H9 (cell line): Measurements from ENCODE around the gene BPGM. TPM values are rescaled to one million over a fixed set of nuclear protein-coding genes. Genes with fewer than 3 reads are reported as not detected.

Experiments used
- DNase-seq: peaks from one replicate; pipeline ENCODE4 v3.0.0-alpha.2; 2017
- H2AFZ ChIP-seq: one replicate; pipeline ENCODE4 v1.6.1; 2013; ENCODE audit warnings: mild to moderate bottlenecking, low read length, control low read depth, moderate library complexity
- H2AK5ac ChIP-seq: 2 replicates; pipeline ENCODE4 v1.6.1; 2013; ENCODE audit warnings: low read length, control low read depth, mixed read lengths; ENCODE audit not compliant: insufficient read length
- H2BK120ac ChIP-seq: one replicate; pipeline ENCODE4 v1.6.1; 2013; ENCODE audit warnings: low read depth, mild to moderate bottlenecking, low read length, control low read depth, inconsistent platforms; ENCODE audit not compliant: poor library complexity, severe bottlenecking
- H2BK12ac ChIP-seq: 2 replicates; pipeline ENCODE4 v1.6.1; 2013; ENCODE audit warnings: low read length, control low read depth, mixed read lengths, low read depth; ENCODE audit not compliant: insufficient read length
- H2BK15ac ChIP-seq: 2 replicates; pipeline ENCODE4 v1.6.1; 2013; ENCODE audit warnings: low read depth, low read length, control low read depth
- H2BK20ac ChIP-seq: one replicate; pipeline ENCODE4 v1.6.1; 2013; ENCODE audit warnings: low read depth, mild to moderate bottlenecking, low read length, control low read depth, inconsistent platforms; ENCODE audit not compliant: poor library complexity, severe bottlenecking
- H2BK5ac ChIP-seq: 2 replicates; pipeline ENCODE4 v1.6.1; 2013; ENCODE audit warnings: low read length, control low read depth, mixed read lengths; ENCODE audit not compliant: insufficient read length
- H3K14ac ChIP-seq: 2 replicates; pipeline ENCODE4 v1.6.1; 2013; ENCODE audit warnings: low read length, control low read depth; ENCODE audit not compliant: insufficient read depth
- H3K18ac ChIP-seq: 2 replicates; pipeline ENCODE4 v1.6.1; 2013; ENCODE audit warnings: low read depth, mild to moderate bottlenecking, mixed read lengths, low read length, control low read depth; ENCODE audit not compliant: insufficient read length
- H3K23ac ChIP-seq: 2 replicates; pipeline ENCODE4 v1.6.1; 2013; ENCODE audit warnings: low read length, control low read depth, mixed read lengths, low read depth; ENCODE audit not compliant: insufficient read length
- H3K23me2 ChIP-seq: 2 replicates; pipeline ENCODE4 v1.6.1; 2013; ENCODE audit warnings: low read depth, mild to moderate bottlenecking, mixed read lengths, low read length, control low read depth; ENCODE audit not compliant: insufficient read length, poor library complexity, severe bottlenecking
- H3K27ac ChIP-seq: 2 replicates; pipeline ENCODE4 v1.5.1; 2013; ENCODE audit warnings: low read length, control low read depth, mixed read lengths, low read depth; ENCODE audit not compliant: insufficient read length
- H3K27me3 ChIP-seq: 2 replicates; pipeline ENCODE4 v1.6.1; 2013; ENCODE audit warnings: low read length, control low read depth, inconsistent platforms; ENCODE audit not compliant: insufficient read depth
- H3K4ac ChIP-seq: 2 replicates; pipeline ENCODE4 v1.6.1; 2013; ENCODE audit warnings: low read depth, mild to moderate bottlenecking, control low read depth, inconsistent platforms, low read length, moderate library complexity
- H3K4me1 ChIP-seq: 2 replicates; pipeline ENCODE4 v1.6.1; 2013; ENCODE audit warnings: low read length, control low read depth, inconsistent platforms; ENCODE audit not compliant: insufficient read depth
- H3K4me2 ChIP-seq: 2 replicates; pipeline ENCODE4 v1.6.1; 2013; ENCODE audit warnings: low read length, control low read depth, mixed read lengths; ENCODE audit not compliant: insufficient read length, insufficient read depth
- H3K56ac ChIP-seq: 2 replicates; pipeline ENCODE4 v1.6.1; 2013; ENCODE audit warnings: low read depth, mild to moderate bottlenecking, mixed read lengths, low read length, control low read depth; ENCODE audit not compliant: insufficient read length
- H3K79me1 ChIP-seq: 2 replicates; pipeline ENCODE4 v1.6.1; 2013; ENCODE audit warnings: low read depth, mild to moderate bottlenecking, moderate library complexity, low read length, control low read depth, inconsistent platforms; ENCODE audit not compliant: insufficient read depth, poor library complexity, severe bottlenecking
- H3K79me2 ChIP-seq: 2 replicates; pipeline ENCODE4 v1.6.1; 2013; ENCODE audit warnings: low read length, control low read depth, inconsistent platforms; ENCODE audit not compliant: insufficient read depth
- H3K9ac ChIP-seq: 2 replicates; pipeline ENCODE4 v1.6.1; 2013; ENCODE audit warnings: low read length, control low read depth, mixed read lengths; ENCODE audit not compliant: insufficient read length; ENCODE audit errors: extremely low read depth
- H3K9me3 ChIP-seq: one replicate; pipeline ENCODE4 v1.6.1; 2013; ENCODE audit warnings: low read depth, low read length, inconsistent platforms; ENCODE audit not compliant: control insufficient read depth
- H3T11ph ChIP-seq: one replicate; pipeline ENCODE4 v1.6.1; 2013; ENCODE audit warnings: mild to moderate bottlenecking, low read length, control low read depth, inconsistent platforms
- H4K20me1 ChIP-seq: one replicate; pipeline ENCODE4 v1.6.1; 2013; ENCODE audit not compliant: control insufficient read depth, insufficient read length, insufficient read depth
- H4K5ac ChIP-seq: 2 replicates; pipeline ENCODE4 v1.6.1; 2013; ENCODE audit warnings: low read depth, mild to moderate bottlenecking, mixed read lengths, low read length, control low read depth; ENCODE audit not compliant: insufficient read length
- H4K8ac ChIP-seq: replicated peaks from 2 replicates; pipeline ENCODE4 v1.6.1; 2013; ENCODE audit warnings: low read length, control low read depth, mixed read lengths, low read depth; ENCODE audit not compliant: insufficient read length
- H4K91ac ChIP-seq: 2 replicates; pipeline ENCODE4 v1.6.1; 2013; ENCODE audit warnings: low read depth, mild to moderate bottlenecking, moderate library complexity, mixed read lengths, low read length, control low read depth; ENCODE audit not compliant: insufficient read length
- H3K27ac Mint-ChIP-seq, 3 experiments: 2 replicates in 2 of 3; 3 replicates in 1 of 3; pipeline ENCODE4 v1.8.0; 2020 to 2021; ENCODE audit warnings: mixed read lengths in 3 of 3, mild to moderate bottlenecking in 1 of 3, moderate library complexity in 1 of 3
- H3K27me3 Mint-ChIP-seq: 2 replicates; pipeline ENCODE4 v1.8.0; 2021; ENCODE audit warnings: low read depth, mild to moderate bottlenecking, moderate library complexity, mixed read lengths
- H3K36me3 Mint-ChIP-seq, 3 experiments: 2 replicates in 2 of 3; 3 replicates in 1 of 3; pipeline ENCODE4 v1.8.0; 2020 to 2021; ENCODE audit warnings: low read depth in 3 of 3, mixed read lengths in 3 of 3; ENCODE audit not compliant: insufficient read depth in 1 of 3
- H3K4me1 Mint-ChIP-seq, 2 experiments: 2 replicates each; pipeline ENCODE4 v1.8.0; 2020; ENCODE audit warnings: mixed read lengths in 2 of 2
- H3K4me3 Mint-ChIP-seq, 2 experiments: 2 replicates in 1 of 2; 3 replicates in 1 of 2; pipeline ENCODE4 v1.8.0; 2020 to 2021; ENCODE audit warnings: mild to moderate bottlenecking in 2 of 2, mixed read lengths in 2 of 2, moderate library complexity in 1 of 2
- H3K9me3 Mint-ChIP-seq, 2 experiments: 2 replicates in 1 of 2; 3 replicates in 1 of 2; pipeline ENCODE4 v1.8.0; 2020; ENCODE audit warnings: mild to moderate bottlenecking in 2 of 2, mixed read lengths in 2 of 2, moderate library complexity in 1 of 2
- WGBS: extraction: QIAGEN DNeasy Blood & Tissue Kit; methylation state at CpG from one replicate; pipeline ENCODE4 v1.1.7; 2013; ENCODE audit warnings: missing lambda C conversion rate, low lambda C conversion rate, mixed read lengths; ENCODE audit not compliant: insufficient read length; ENCODE audit errors: extremely low coverage; 5-methylcytosine and 5-hydroxymethylcytosine counted together
- total RNA-seq: library from RNA; stranded (reverse); gene quantifications from 2 replicates; pipeline ENCODE4 v1.2.1, GENCODE V29; 2021
- TF ChIP-seq, protein P1 (sequence below): fragments of 200-600 bp; sonication (generic); conservative IDR thresholded peaks from 3 replicates; pipeline ENCODE4 v1.8.0; 2021; ENCODE audit warnings: antibody characterized with exemption, mild to moderate bottlenecking

BPGM gene
- total RNA-seq, 1 experiment from 2014 or later = 14.4 TPM

DNA sequence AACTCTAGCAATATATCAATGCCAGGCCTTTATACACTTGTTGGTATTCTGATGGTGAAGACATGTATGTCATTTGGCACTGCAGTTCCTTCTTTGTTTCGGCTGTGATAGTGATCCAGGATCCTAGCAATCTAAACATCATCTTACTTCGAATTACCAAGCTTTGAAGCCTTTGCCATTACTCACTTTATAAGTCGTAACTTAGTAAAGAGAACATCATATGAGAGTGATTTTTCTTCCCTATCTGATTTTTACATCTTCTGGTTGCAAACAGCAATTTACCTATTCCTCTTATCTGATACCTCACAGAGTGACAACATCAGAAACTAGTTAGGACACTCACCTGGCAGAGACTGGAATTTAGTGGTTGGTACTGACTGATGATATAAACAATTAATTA, 7.6 kb upstream of the BPGM start:
- Histone ChIP-seq H2AFZ (no peak overlapping the region), H3K4ac (no peak overlapping the region), H2BK15ac (no peak overlapping the region), H3K27me3 (no peaks in the 10 kb centered on the region), H3K23ac (no peak overlapping the region), H2BK5ac (no peak overlapping the region), H3K14ac (no peak overlapping the region), H3K4me2 (no peak overlapping the region), H3K9me3 (no peaks in the 10 kb centered on the region), H2BK120ac (no peak overlapping the region), H4K20me1 (no peaks in the 10 kb centered on the region), H3K56ac (no peak overlapping the region), H4K8ac (no peak overlapping the region), H3K27ac (no peak overlapping the region), H4K91ac (no peak overlapping the region), H4K5ac (no peak overlapping the region), H3K18ac (no peak overlapping the region), H2AK5ac (no peak overlapping the region), H3K23me2 (no peaks in the 10 kb centered on the region), H3K79me2 (no peaks in the 10 kb centered on the region), H3K9ac (no peak overlapping the region), H2BK12ac (no peak overlapping the region), H3K4me1 (no peaks in the 10 kb centered on the region), H3T11ph (no peak overlapping the region), H3K79me1 (no peaks in the 10 kb centered on the region), H2BK20ac (no peak overlapping the region)
- TF ChIP-seq, protein P1, sequence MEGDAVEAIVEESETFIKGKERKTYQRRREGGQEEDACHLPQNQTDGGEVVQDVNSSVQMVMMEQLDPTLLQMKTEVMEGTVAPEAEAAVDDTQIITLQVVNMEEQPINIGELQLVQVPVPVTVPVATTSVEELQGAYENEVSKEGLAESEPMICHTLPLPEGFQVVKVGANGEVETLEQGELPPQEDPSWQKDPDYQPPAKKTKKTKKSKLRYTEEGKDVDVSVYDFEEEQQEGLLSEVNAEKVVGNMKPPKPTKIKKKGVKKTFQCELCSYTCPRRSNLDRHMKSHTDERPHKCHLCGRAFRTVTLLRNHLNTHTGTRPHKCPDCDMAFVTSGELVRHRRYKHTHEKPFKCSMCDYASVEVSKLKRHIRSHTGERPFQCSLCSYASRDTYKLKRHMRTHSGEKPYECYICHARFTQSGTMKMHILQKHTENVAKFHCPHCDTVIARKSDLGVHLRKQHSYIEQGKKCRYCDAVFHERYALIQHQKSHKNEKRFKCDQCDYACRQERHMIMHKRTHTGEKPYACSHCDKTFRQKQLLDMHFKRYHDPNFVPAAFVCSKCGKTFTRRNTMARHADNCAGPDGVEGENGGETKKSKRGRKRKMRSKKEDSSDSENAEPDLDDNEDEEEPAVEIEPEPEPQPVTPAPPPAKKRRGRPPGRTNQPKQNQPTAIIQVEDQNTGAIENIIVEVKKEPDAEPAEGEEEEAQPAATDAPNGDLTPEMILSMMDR = no peak
- Mint-ChIP-seq H3K27me3 (peaks cover 10% of the 10 kb centered on the region), H3K9me3 (0 out of 5 replicates have a peak, but pooled peaks cover 0 to 7% of the 10 kb centered on the region in 2 experiments), H3K4me1 (no peaks in the 10 kb centered on the region), H3K27ac (no peak overlapping the region), H3K36me3 (no peaks in the 10 kb centered on the region), H3K4me3 (no peak overlapping the region)
- DNase-seq = no peak
- WGBS = no CpG with 5 or more reads among the region's 3 CpGs
